Naive B cell (primary cell): ENCODE measurements around the gene BRSK2. TPM values are rescaled to one million over a fixed set of nuclear protein-coding genes. Genes with fewer than 3 reads are reported as not detected.

Source experiments
- ATAC-seq, 2 donors: fragments of 150-1000 bp; cut with Tn5 transposase; 2 replicates each; pipeline ENCODE4 v1.10.0; 2021; ENCODE audit warnings: low read depth in 2 of 2, mild to moderate bottlenecking in 2 of 2, moderate library complexity in 2 of 2
- DNase-seq: peaks from one replicate; pipeline ENCODE4 v3.0.0; 2022
- H3K27ac Mint-ChIP-seq, 6 donors: one replicate each; pipeline ENCODE4 v1.8.0; 2020 to 2022; ENCODE audit warnings: mild to moderate bottlenecking in 6 of 6, mixed read lengths in 6 of 6, moderate library complexity in 5 of 6, inconsistent platforms in 2 of 6
- H3K27me3 Mint-ChIP-seq, 3 donors: one replicate each; pipeline ENCODE4 v1.8.0; 2021 to 2022; ENCODE audit warnings: mixed read lengths in 3 of 3, mild to moderate bottlenecking in 1 of 3
- H3K36me3 Mint-ChIP-seq, 2 donors: one replicate each; pipeline ENCODE4 v1.8.0; 2020 to 2022; ENCODE audit warnings: mixed read lengths in 2 of 2, inconsistent platforms in 1 of 2, mild to moderate bottlenecking in 1 of 2
- H3K4me1 Mint-ChIP-seq, 3 donors: one replicate each; pipeline ENCODE4 v1.8.0; 2020 to 2022; ENCODE audit warnings: mixed read lengths in 3 of 3, inconsistent platforms in 1 of 3, mild to moderate bottlenecking in 1 of 3, moderate library complexity in 1 of 3
- H3K4me3 Mint-ChIP-seq, 8 donors: one replicate each; pipeline ENCODE4 v1.8.0; 2020 to 2022; ENCODE audit warnings: mild to moderate bottlenecking in 8 of 8, mixed read lengths in 8 of 8, moderate library complexity in 8 of 8, inconsistent platforms in 2 of 8
- H3K9me3 Mint-ChIP-seq, 7 donors: one replicate each; pipeline ENCODE4 v1.8.0; 2020 to 2022; ENCODE audit warnings: mixed read lengths in 7 of 7, mild to moderate bottlenecking in 5 of 7, inconsistent platforms in 2 of 7, moderate library complexity in 1 of 7
- polyA plus RNA-seq, 6 donors: library from polyadenylated mRNA; unstranded; fragments of 300-500 nt; fragmentation: Illumina TruSeq; gene quantifications; one replicate each; pipeline ENCODE4 v1.2.3, GENCODE V29; 2021; ENCODE audit warnings: low read depth in 6 of 6

The BRSK2 gene
- polyA plus RNA-seq, 6 donors from 2014 or later: 0.10 TPM; not detected in 4

GRCh38 chr11:1436468-1437039 is 46.8 kb downstream of the BRSK2 start:
- DNase-seq (no peak), ATAC-seq (no peak)
- Mint-ChIP-seq H3K36me3 (no peaks in the 10 kb centered on the region), H3K27me3 (peaks cover 0 to 10% (median 0%) of the 10 kb centered on the region in 3 donors), H3K9me3 (no peaks in the 10 kb centered on the region), H3K4me3 (no peak overlapping the region), H3K4me1 (no peaks in the 10 kb centered on the region), H3K27ac (no peak overlapping the region)

GRCh38 chr11:1437500-1437899 is 47.8 kb downstream of the BRSK2 start:
- Mint-ChIP-seq H3K27me3 (peaks cover 0 to 10% (median 0%) of the 10 kb centered on the region in 3 donors), H3K4me3 (no peak overlapping the region), H3K27ac (no peak overlapping the region), H3K9me3 (no peaks in the 10 kb centered on the region), H3K4me1 (no peaks in the 10 kb centered on the region), H3K36me3 (no peaks in the 10 kb centered on the region)
- no peak for ATAC-seq
- no peak for DNase-seq

GRCh38 chr11:1438261-1438966 is 48.7 kb downstream of the BRSK2 start:
- Mint-ChIP-seq H3K9me3 (no peaks in the 10 kb centered on the region), H3K4me1 (no peaks in the 10 kb centered on the region), H3K36me3 (no peaks in the 10 kb centered on the region), H3K27me3 (peaks cover 0 to 10% (median 0%) of the 10 kb centered on the region in 3 donors), H3K27ac (no peak overlapping the region), H3K4me3 (no peak overlapping the region)
- no peak for DNase-seq
- no peak for ATAC-seq

- peaks cover 0 to 14% (median 0%) of the 10 kb centered on the region in 3 donors for H3K27me3 Mint-ChIP-seq
- no peaks in the 10 kb centered on the region for H3K9me3 Mint-ChIP-seq
- no peak for ATAC-seq
These were observed 49.2 kb downstream of the BRSK2 start for GRCh38 chr11:1438967-1439330.

GRCh38 chr11:1439341-1439740 is 49.6 kb downstream of the BRSK2 start:
- Mint-ChIP-seq H3K4me1 (no peaks in the 10 kb centered on the region), H3K27ac (no peak overlapping the region), H3K9me3 (no peaks in the 10 kb centered on the region), H3K36me3 (no peaks in the 10 kb centered on the region), H3K27me3 (peaks cover 0 to 14% (median 0%) of the 10 kb centered on the region in 3 donors), H3K4me3 (no peak overlapping the region)
- ATAC-seq (no peak), DNase-seq (no peak)

More at GRCh38 chr11:1438967-1439330, 49.2 kb downstream of the BRSK2 start:
- no peaks in the 10 kb centered on the region for H3K36me3 Mint-ChIP-seq
- H3K27ac Mint-ChIP-seq: no peak overlapping the region
- no peak for DNase-seq
- no peaks in the 10 kb centered on the region for H3K4me1 Mint-ChIP-seq
- H3K4me3 Mint-ChIP-seq: no peak overlapping the region

GRCh38 chr11:1440066-1440465 is 50.3 kb downstream of the BRSK2 start:
- H3K4me1 Mint-ChIP-seq: no peaks in the 10 kb centered on the region
- H3K36me3 Mint-ChIP-seq: no peaks in the 10 kb centered on the region
- peaks cover 0 to 14% (median 0%) of the 10 kb centered on the region in 3 donors for H3K27me3 Mint-ChIP-seq
- DNase-seq (no peak), ATAC-seq (no peak)
- peak overlapping the region in 1 of 6 donors; percentile 74 for H3K27ac Mint-ChIP-seq
- no peak overlapping the region for H3K4me3 Mint-ChIP-seq
- H3K9me3 Mint-ChIP-seq: no peaks in the 10 kb centered on the region

GRCh38 chr11:1440496-1440895 is 50.8 kb downstream of the BRSK2 start:
- DNase-seq (no peak), ATAC-seq (no peak)
- Mint-ChIP-seq H3K4me3 (no peak overlapping the region), H3K4me1 (no peaks in the 10 kb centered on the region), H3K36me3 (no peaks in the 10 kb centered on the region), H3K27ac (no peak overlapping the region), H3K27me3 (peaks cover 0 to 14% (median 0%) of the 10 kb centered on the region in 3 donors), H3K9me3 (no peaks in the 10 kb centered on the region)

GRCh38 chr11:1442163-1442562 is 52.4 kb downstream of the BRSK2 start:
- Mint-ChIP-seq H3K27me3 (peaks cover 0 to 14% (median 0%) of the 10 kb centered on the region in 3 donors), H3K4me1 (no peaks in the 10 kb centered on the region), H3K36me3 (no peaks in the 10 kb centered on the region), H3K4me3 (no peak overlapping the region), H3K9me3 (no peaks in the 10 kb centered on the region), H3K27ac (no peak overlapping the region)
- ATAC-seq (no peak), DNase-seq (no peak)

- Mint-ChIP-seq H3K9me3 (no peaks in the 10 kb centered on the region), H3K36me3 (no peaks in the 10 kb centered on the region), H3K27me3 (peaks cover 0 to 14% (median 0%) of the 10 kb centered on the region in 3 donors), H3K27ac (no peak overlapping the region), H3K4me1 (no peaks in the 10 kb centered on the region), H3K4me3 (no peak overlapping the region)
- ATAC-seq (no peak), DNase-seq (no peak)
These were observed 53.2 kb downstream of the BRSK2 start for GRCh38 chr11:1442807-1443366.

GRCh38 chr11:1443737-1444136 is 54.0 kb downstream of the BRSK2 start:
- no peaks in the 10 kb centered on the region for H3K36me3 Mint-ChIP-seq
- ATAC-seq (no peak), DNase-seq (no peak)
- H3K27me3 Mint-ChIP-seq: peaks cover 0 to 9% (median 0%) of the 10 kb centered on the region in 3 donors
- no peak overlapping the region for H3K27ac Mint-ChIP-seq
- no peak overlapping the region for H3K4me3 Mint-ChIP-seq
- no peaks in the 10 kb centered on the region for H3K9me3 Mint-ChIP-seq
- no peaks in the 10 kb centered on the region for H3K4me1 Mint-ChIP-seq

- Mint-ChIP-seq H3K4me1 (peaks cover 0 to 2% (median 0%) of the 10 kb centered on the region in 3 donors), H3K36me3 (no peaks in the 10 kb centered on the region), H3K27me3 (peaks cover 0 to 9% (median 0%) of the 10 kb centered on the region in 3 donors), H3K27ac (no peak overlapping the region), H3K9me3 (no peaks in the 10 kb centered on the region), H3K4me3 (no peak overlapping the region)
- DNase-seq (no peak), ATAC-seq (no peak)
These were observed 54.6 kb downstream of the BRSK2 start for GRCh38 chr11:1444321-1444720.

GRCh38 chr11:1444823-1445422 is 55.2 kb downstream of the BRSK2 start:
- peaks cover 0 to 2% (median 0%) of the 10 kb centered on the region in 3 donors for H3K4me1 Mint-ChIP-seq
- H3K27me3 Mint-ChIP-seq: peaks cover 0 to 6% (median 0%) of the 10 kb centered on the region in 3 donors
- no peak for ATAC-seq
- H3K36me3 Mint-ChIP-seq: no peaks in the 10 kb centered on the region
- H3K4me3 Mint-ChIP-seq: no peak overlapping the region
- no peaks in the 10 kb centered on the region for H3K9me3 Mint-ChIP-seq
- DNase-seq: no peak
- peak overlapping the region in 1 of 6 donors; percentile 69 for H3K27ac Mint-ChIP-seq

- Mint-ChIP-seq H3K4me3 (no peak overlapping the region), H3K36me3 (no peaks in the 10 kb centered on the region), H3K27me3 (peaks cover 0 to 5% (median 0%) of the 10 kb centered on the region in 3 donors), H3K9me3 (no peaks in the 10 kb centered on the region), H3K4me1 (peaks cover 0 to 2% (median 0%) of the 10 kb centered on the region in 3 donors), H3K27ac (no peak overlapping the region)
- ATAC-seq: no peak
- DNase-seq: no peak
These were observed 56.2 kb downstream of the BRSK2 start for GRCh38 chr11:1445741-1446445.
